Stimulated activated naive CD8-positive, alpha-beta T cell treated with anti-CD3 and anti-CD28 coated beads, Interleukin-15, Interleukin-2, amounts not matched to agents 100 ng/mL and 50 ng/mL, for 24 hours (primary cell): ENCODE results near the gene ICAM3.
"Not testable (repeated sequence)": the region's sequence is repeated elsewhere in the genome, so short reads cannot be mapped to it uniquely, and the experiment has no call there.

Source experiments
- H3K27ac Mint-ChIP-seq: one replicate; pipeline ENCODE4 v1.8.0; 2021; ENCODE audit warnings: mild to moderate bottlenecking, mixed read lengths
- H3K27me3 Mint-ChIP-seq: one replicate; pipeline ENCODE4 v1.8.0; 2021; ENCODE audit warnings: mixed read lengths
- H3K36me3 Mint-ChIP-seq: one replicate; pipeline ENCODE4 v1.8.0; 2021; ENCODE audit warnings: low read depth, mixed read lengths
- H3K4me1 Mint-ChIP-seq: one replicate; pipeline ENCODE4 v1.8.0; 2021; ENCODE audit warnings: low read depth, mixed read lengths
- H3K4me3 Mint-ChIP-seq: one replicate; pipeline ENCODE4 v1.8.0; 2021; ENCODE audit warnings: mild to moderate bottlenecking, mixed read lengths
- H3K9me3 Mint-ChIP-seq: one replicate; pipeline ENCODE4 v1.8.0; 2021; ENCODE audit warnings: mixed read lengths

The ICAM3 gene

GRCh38 chr19:10339380-10339960 is at the start of gene ICAM3:
Gene ICAM3 (minus strand): TSS chr19:10339624. CDS start chr19:10339614, 10 bp downstream.
- peaks cover 9% of the 10 kb centered on the region for H3K36me3 Mint-ChIP-seq
- H3K27ac Mint-ChIP-seq, result peak within 1 kb of the TSS; percentile 88
- H3K9me3 Mint-ChIP-seq, result no peaks in the 10 kb centered on the region
- peaks cover 42% of the 10 kb centered on the region for H3K4me1 Mint-ChIP-seq
- peak within 1 kb of the TSS; percentile 89 for H3K4me3 Mint-ChIP-seq
- no peaks in the 10 kb centered on the region for H3K27me3 Mint-ChIP-seq

GRCh38 chr19:10388957-10389356 is 49.5 kb upstream of the ICAM3 start:
- no peaks in the 10 kb centered on the region for H3K9me3 Mint-ChIP-seq
- H3K4me3 Mint-ChIP-seq, result no peak overlapping the region

GRCh38 chr19:10384580-10384979 is 45.2 kb upstream of the ICAM3 start:
- Mint-ChIP-seq H3K36me3 (peaks cover 5% of the 10 kb centered on the region), H3K9me3 (no peaks in the 10 kb centered on the region)

More at GRCh38 chr19:10388957-10389356, 49.5 kb upstream of the ICAM3 start:
- peaks cover 26% of the 10 kb centered on the region for H3K36me3 Mint-ChIP-seq
- H3K4me1 Mint-ChIP-seq, result peaks cover 15% of the 10 kb centered on the region
- peak overlapping the region; percentile 14 for H3K27ac Mint-ChIP-seq
- H3K27me3 Mint-ChIP-seq, result no peaks in the 10 kb centered on the region

GRCh38 chr19:10383223-10383499 is 43.7 kb upstream of the ICAM3 start:
- H3K4me3 Mint-ChIP-seq, H3K27ac Mint-ChIP-seq, H3K9me3 Mint-ChIP-seq, H3K27me3 Mint-ChIP-seq: not testable (repeated sequence)
- H3K4me1 Mint-ChIP-seq, result peaks cover 35% of the 10 kb centered on the region
- peaks cover 11% of the 10 kb centered on the region for H3K36me3 Mint-ChIP-seq

More at GRCh38 chr19:10384580-10384979, 45.2 kb upstream of the ICAM3 start:
- Mint-ChIP-seq H3K27me3 (no peaks in the 10 kb centered on the region), H3K4me1 (peaks cover 30% of the 10 kb centered on the region), H3K27ac (no peak overlapping the region), H3K4me3 (no peak overlapping the region)

- H3K36me3 Mint-ChIP-seq, result peaks cover 19% of the 10 kb centered on the region
- H3K4me1 Mint-ChIP-seq, result peaks cover 24% of the 10 kb centered on the region
- H3K27ac Mint-ChIP-seq, result peak within 1 kb of the TSS; percentile 94
- H3K27me3 Mint-ChIP-seq, result no peaks in the 10 kb centered on the region
- no peaks in the 10 kb centered on the region for H3K9me3 Mint-ChIP-seq
- H3K4me3 Mint-ChIP-seq, result peak within 1 kb of the TSS; percentile 90
These were observed 41.1 kb upstream of the ICAM3 start, which contains the start of gene TYK2 for GRCh38 chr19:10380313-10381102. Gene TYK2 (minus strand): TSS chr19:10380572. CDS start chr19:10378406, 2,166 bp downstream.

- peak overlapping the region; percentile 94 for H3K27ac Mint-ChIP-seq
- H3K27me3 Mint-ChIP-seq, result no peaks in the 10 kb centered on the region
- peaks cover 23% of the 10 kb centered on the region for H3K36me3 Mint-ChIP-seq
- H3K4me3 Mint-ChIP-seq, result peak overlapping the region; percentile 90
- no peaks in the 10 kb centered on the region for H3K9me3 Mint-ChIP-seq
- H3K4me1 Mint-ChIP-seq, result peaks cover 24% of the 10 kb centered on the region
These were observed 40.5 kb upstream of the ICAM3 start for GRCh38 chr19:10379880-10380312.

- H3K27ac Mint-ChIP-seq, result no peak overlapping the region
- peaks cover 30% of the 10 kb centered on the region for H3K36me3 Mint-ChIP-seq
- H3K4me3 Mint-ChIP-seq, result no peak overlapping the region
- H3K27me3 Mint-ChIP-seq, result no peaks in the 10 kb centered on the region
- H3K4me1 Mint-ChIP-seq, result peaks cover 24% of the 10 kb centered on the region
- no peaks in the 10 kb centered on the region for H3K9me3 Mint-ChIP-seq
These were observed 38.7 kb upstream of the ICAM3 start for GRCh38 chr19:10378124-10378523.

- peaks cover 24% of the 10 kb centered on the region for H3K4me1 Mint-ChIP-seq
- H3K9me3 Mint-ChIP-seq, H3K27me3 Mint-ChIP-seq, H3K27ac Mint-ChIP-seq, H3K4me3 Mint-ChIP-seq: not testable (repeated sequence)
- H3K36me3 Mint-ChIP-seq, result peaks cover 30% of the 10 kb centered on the region
These were observed 37.8 kb upstream of the ICAM3 start for GRCh38 chr19:10377140-10377640.

- H3K27me3 Mint-ChIP-seq, result no peaks in the 10 kb centered on the region
- H3K9me3 Mint-ChIP-seq, result no peaks in the 10 kb centered on the region
- H3K36me3 Mint-ChIP-seq, result peaks cover 30% of the 10 kb centered on the region
- H3K4me3 Mint-ChIP-seq, result no peak overlapping the region
- peaks cover 13% of the 10 kb centered on the region for H3K4me1 Mint-ChIP-seq
- H3K27ac Mint-ChIP-seq, result no peak overlapping the region
These were observed 35.5 kb upstream of the ICAM3 start for GRCh38 chr19:10374931-10375330.

- Mint-ChIP-seq H3K4me1 (no peaks in the 10 kb centered on the region), H3K27ac (no peak overlapping the region), H3K9me3 (no peaks in the 10 kb centered on the region), H3K36me3 (peaks cover 37% of the 10 kb centered on the region), H3K27me3 (no peaks in the 10 kb centered on the region), H3K4me3 (no peak overlapping the region)
These were observed 33.3 kb upstream of the ICAM3 start for GRCh38 chr19:10372690-10373089.

- Mint-ChIP-seq H3K4me3 (no peak overlapping the region), H3K27me3 (no peaks in the 10 kb centered on the region), H3K27ac (no peak overlapping the region), H3K9me3 (no peaks in the 10 kb centered on the region), H3K4me1 (no peaks in the 10 kb centered on the region), H3K36me3 (peaks cover 31% of the 10 kb centered on the region)
These were observed 28.8 kb upstream of the ICAM3 start for GRCh38 chr19:10368101-10368803.

GRCh38 chr19:10366950-10367512 is 27.6 kb upstream of the ICAM3 start:
- peaks cover 36% of the 10 kb centered on the region for H3K36me3 Mint-ChIP-seq
- H3K4me3 Mint-ChIP-seq, H3K4me1 Mint-ChIP-seq, H3K27ac Mint-ChIP-seq, H3K9me3 Mint-ChIP-seq, H3K27me3 Mint-ChIP-seq: not testable (repeated sequence)

GRCh38 chr19:10365518-10365917 is 26.1 kb upstream of the ICAM3 start:
- H3K36me3 Mint-ChIP-seq, result peaks cover 44% of the 10 kb centered on the region
- H3K9me3 Mint-ChIP-seq, result no peaks in the 10 kb centered on the region
- no peaks in the 10 kb centered on the region for H3K27me3 Mint-ChIP-seq
- no peak overlapping the region for H3K4me3 Mint-ChIP-seq
- no peak overlapping the region for H3K27ac Mint-ChIP-seq
- no peaks in the 10 kb centered on the region for H3K4me1 Mint-ChIP-seq

GRCh38 chr19:10364644-10365043 is 25.2 kb upstream of the ICAM3 start:
- Mint-ChIP-seq H3K9me3 (no peaks in the 10 kb centered on the region), H3K4me1 (no peaks in the 10 kb centered on the region), H3K27ac (no peak overlapping the region), H3K27me3 (no peaks in the 10 kb centered on the region), H3K4me3 (no peak overlapping the region), H3K36me3 (peaks cover 41% of the 10 kb centered on the region)

GRCh38 chr19:10363789-10364281 is 24.4 kb upstream of the ICAM3 start:
- no peaks in the 10 kb centered on the region for H3K27me3 Mint-ChIP-seq
- peaks cover 39% of the 10 kb centered on the region for H3K36me3 Mint-ChIP-seq
- H3K4me1 Mint-ChIP-seq, result no peaks in the 10 kb centered on the region
- no peak overlapping the region for H3K4me3 Mint-ChIP-seq
- no peaks in the 10 kb centered on the region for H3K9me3 Mint-ChIP-seq
- no peak overlapping the region for H3K27ac Mint-ChIP-seq
